Measurements from ENCODE around the gene SQOR.

SQOR gene

GRCh38 chr15:45657764-45658545 lies 23.1 kb downstream of the SQOR start:
- no peak for DNase-seq (ENCODE audit: low read depth in 2 of 2, low spot score in 1 of 2)

GRCh38 chr15:45660231-45660979 lies 25.6 kb downstream of the SQOR start:
- DNase-seq (ENCODE audit: low read depth in 2 of 2, low spot score in 1 of 2): no peak

GRCh38 chr15:45662375-45662774 lies 27.5 kb downstream of the SQOR start:
- no peak for DNase-seq (ENCODE audit: low read depth in 2 of 2, low spot score in 1 of 2)

GRCh38 chr15:45664451-45664850 lies 29.6 kb downstream of the SQOR start:
- DNase-seq (ENCODE audit: low read depth in 2 of 2, low spot score in 1 of 2): no peak

- DNase-seq (ENCODE audit: low read depth in 2 of 2, low spot score in 1 of 2): no peak
These were observed 30.4 kb downstream of the SQOR start for GRCh38 chr15:45665261-45665660.

GRCh38 chr15:45666119-45666875 lies 31.5 kb downstream of the SQOR start:
- DNase-seq (ENCODE audit: low read depth in 2 of 2, low spot score in 1 of 2): no peak

GRCh38 chr15:45667002-45667401 lies 32.2 kb downstream of the SQOR start:
- no peak for DNase-seq (ENCODE audit: low read depth in 2 of 2, low spot score in 1 of 2)

- no peak for DNase-seq (ENCODE audit: low read depth in 2 of 2, low spot score in 1 of 2)
These were observed 33.6 kb downstream of the SQOR start for GRCh38 chr15:45668386-45668785.

- no peak for DNase-seq (ENCODE audit: low read depth in 2 of 2, low spot score in 1 of 2)
These were observed 34.6 kb downstream of the SQOR start for GRCh38 chr15:45669422-45669821.

GRCh38 chr15:45670091-45670490 lies 35.3 kb downstream of the SQOR start:
- no peak for DNase-seq (ENCODE audit: low read depth in 2 of 2, low spot score in 1 of 2)

GRCh38 chr15:45670511-45670910 lies 35.7 kb downstream of the SQOR start:
- DNase-seq (ENCODE audit: low read depth in 2 of 2, low spot score in 1 of 2): no peak

GRCh38 chr15:45674677-45675076 lies 39.8 kb downstream of the SQOR start:
- no peak for DNase-seq (ENCODE audit: low read depth in 2 of 2, low spot score in 1 of 2)

- no peak for DNase-seq (ENCODE audit: low read depth in 2 of 2, low spot score in 1 of 2)
These were observed 43.0 kb downstream of the SQOR start for GRCh38 chr15:45677797-45678196.

GRCh38 chr15:45678459-45679178 lies 43.8 kb downstream of the SQOR start:
- DNase-seq (ENCODE audit: low read depth in 2 of 2, low spot score in 1 of 2): no peak

- DNase-seq (ENCODE audit: low read depth in 2 of 2, low spot score in 1 of 2): no peak
These were observed 49.7 kb downstream of the SQOR start for GRCh38 chr15:45684533-45684932.

- DNase-seq (ENCODE audit: low read depth in 2 of 2, low spot score in 1 of 2): no peak
These were observed 54.8 kb downstream of the SQOR start for GRCh38 chr15:45689616-45690015.

GRCh38 chr15:45690581-45691260 lies 55.9 kb downstream of the SQOR start:
- no peak for DNase-seq (ENCODE audit: low read depth in 2 of 2, low spot score in 1 of 2)

GRCh38 chr15:45701108-45701507 lies 66.3 kb downstream of the SQOR start:
- DNase-seq (ENCODE audit: low read depth in 2 of 2, low spot score in 1 of 2): no peak

- DNase-seq (ENCODE audit: low read depth in 2 of 2, low spot score in 1 of 2): no peak
These were observed 67.2 kb downstream of the SQOR start for GRCh38 chr15:45702041-45702440.

GRCh38 chr15:45703670-45704328 lies 69.0 kb downstream of the SQOR start:
- no peak for DNase-seq (ENCODE audit: low read depth in 2 of 2, low spot score in 1 of 2)

Measured in stimulated activated CD8-positive, alpha-beta memory T cell treated with anti-CD3 and anti-CD28 coated beads, Interleukin-4, amount 100 ng/mL, for 1 hour (primary cell).